GM12801 (cell line): ENCODE results near the gene NAB2.

Experiments used
- TF ChIP-seq, protein P1 (sequence below): IDR thresholded peaks from one replicate; pipeline ENCODE4 v1.5.1; 2011; ENCODE audit warnings: control low read depth; ENCODE audit not compliant: insufficient read length; ENCODE audit errors: extremely low read depth

NAB2 gene

DNA sequence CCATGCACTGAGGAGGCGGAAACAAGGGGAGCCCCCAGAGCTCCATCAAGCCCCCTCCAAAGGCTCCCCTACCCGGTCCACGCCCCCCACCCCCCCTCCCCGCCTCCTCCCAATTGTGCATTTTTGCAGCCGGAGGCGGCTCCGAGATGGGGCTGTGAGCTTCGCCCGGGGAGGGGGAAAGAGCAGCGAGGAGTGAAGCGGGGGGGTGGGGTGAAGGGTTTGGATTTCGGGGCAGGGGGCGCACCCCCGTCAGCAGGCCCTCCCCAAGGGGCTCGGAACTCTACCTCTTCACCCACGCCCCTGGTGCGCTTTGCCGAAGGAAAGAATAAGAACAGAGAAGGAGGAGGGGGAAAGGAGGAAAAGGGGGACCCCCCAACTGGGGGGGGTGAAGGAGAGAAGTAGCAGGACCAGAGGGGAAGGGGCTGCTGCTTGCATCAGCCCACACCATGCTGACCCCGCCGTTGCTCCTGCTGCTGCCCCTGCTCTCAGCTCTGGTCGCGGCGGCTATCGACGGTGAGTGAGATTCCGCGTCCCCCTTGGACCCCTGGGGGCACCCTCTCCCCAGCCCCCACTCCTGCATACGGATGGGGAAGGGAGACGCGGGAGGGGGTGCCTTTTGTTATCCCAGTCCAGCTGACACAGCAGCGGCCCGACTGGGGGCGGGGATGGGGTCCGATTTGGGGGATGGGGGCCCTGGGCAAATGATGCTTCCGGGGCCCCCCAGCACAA, 39.8 kb downstream of the NAB2 start:
- TF ChIP-seq, protein P1, sequence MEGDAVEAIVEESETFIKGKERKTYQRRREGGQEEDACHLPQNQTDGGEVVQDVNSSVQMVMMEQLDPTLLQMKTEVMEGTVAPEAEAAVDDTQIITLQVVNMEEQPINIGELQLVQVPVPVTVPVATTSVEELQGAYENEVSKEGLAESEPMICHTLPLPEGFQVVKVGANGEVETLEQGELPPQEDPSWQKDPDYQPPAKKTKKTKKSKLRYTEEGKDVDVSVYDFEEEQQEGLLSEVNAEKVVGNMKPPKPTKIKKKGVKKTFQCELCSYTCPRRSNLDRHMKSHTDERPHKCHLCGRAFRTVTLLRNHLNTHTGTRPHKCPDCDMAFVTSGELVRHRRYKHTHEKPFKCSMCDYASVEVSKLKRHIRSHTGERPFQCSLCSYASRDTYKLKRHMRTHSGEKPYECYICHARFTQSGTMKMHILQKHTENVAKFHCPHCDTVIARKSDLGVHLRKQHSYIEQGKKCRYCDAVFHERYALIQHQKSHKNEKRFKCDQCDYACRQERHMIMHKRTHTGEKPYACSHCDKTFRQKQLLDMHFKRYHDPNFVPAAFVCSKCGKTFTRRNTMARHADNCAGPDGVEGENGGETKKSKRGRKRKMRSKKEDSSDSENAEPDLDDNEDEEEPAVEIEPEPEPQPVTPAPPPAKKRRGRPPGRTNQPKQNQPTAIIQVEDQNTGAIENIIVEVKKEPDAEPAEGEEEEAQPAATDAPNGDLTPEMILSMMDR = no peak

DNA sequence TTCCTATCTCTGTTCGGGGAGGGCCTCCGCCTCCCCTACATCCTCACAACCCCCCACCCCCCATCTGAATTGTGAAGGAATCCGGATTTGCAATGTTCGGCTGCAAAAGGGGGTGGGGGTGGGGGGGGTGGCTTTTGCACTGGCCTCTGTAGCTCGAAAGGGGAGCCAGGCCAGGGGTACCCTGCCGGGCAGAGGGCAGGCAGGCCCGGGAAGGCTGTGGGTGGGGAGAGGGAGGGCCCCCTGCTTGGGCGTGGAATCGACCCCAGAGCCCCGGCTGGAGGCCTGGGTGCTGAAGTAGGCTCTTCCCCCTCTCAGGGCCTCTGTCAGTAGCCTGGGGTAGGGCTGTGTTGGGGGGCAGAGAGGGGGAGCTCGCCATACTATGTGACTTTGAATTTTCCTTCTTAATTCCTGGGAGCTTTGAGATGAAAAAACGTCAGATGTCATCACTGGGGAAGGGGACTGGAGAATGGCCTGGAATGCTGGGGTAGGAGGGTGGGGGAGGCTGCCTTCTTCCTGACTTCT, 40.5 kb downstream of the NAB2 start:
- TF ChIP-seq, protein P1 = no peak

DNA sequence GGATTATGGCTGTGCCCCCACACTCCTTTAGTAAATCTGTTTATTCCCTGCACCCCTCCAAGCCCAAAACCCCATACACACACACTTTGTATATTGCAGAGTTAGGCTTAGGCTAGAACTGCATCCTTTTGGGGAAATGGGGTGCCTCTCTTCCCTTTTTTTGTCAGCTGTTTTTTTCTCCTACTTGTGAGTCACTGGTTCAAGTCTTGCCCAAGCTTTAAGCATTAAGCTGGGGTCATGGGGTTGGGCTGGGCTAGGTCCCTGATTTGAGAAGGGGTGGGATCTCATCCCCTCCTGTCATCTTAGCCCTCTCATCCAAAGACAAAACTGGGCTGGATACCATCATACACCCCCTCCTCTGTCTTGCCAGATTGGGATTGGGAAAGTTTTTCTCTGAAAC, 41.0 kb downstream of the NAB2 start:
- TF ChIP-seq, protein P1 = no peak

DNA sequence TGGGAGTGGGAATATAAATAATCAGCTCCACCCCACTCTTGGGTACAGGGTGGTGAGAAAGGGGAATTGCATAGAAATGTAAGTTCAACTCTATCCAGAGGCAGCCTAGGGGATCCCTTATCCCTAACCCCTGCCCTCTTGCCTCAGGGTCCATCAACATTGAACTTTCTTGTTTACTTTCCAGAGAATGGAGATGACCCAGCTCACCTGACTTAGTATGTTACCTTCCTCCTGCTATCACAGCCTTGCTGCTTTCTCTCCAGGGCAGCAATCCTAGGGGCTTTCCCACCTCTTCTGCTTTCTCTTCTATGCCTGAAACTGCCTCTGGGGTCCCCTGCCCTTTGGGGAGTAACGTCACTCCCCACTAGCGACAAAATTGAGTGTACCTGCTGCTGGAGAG, 42.0 kb downstream of the NAB2 start:
- TF ChIP-seq, protein P1 = no peak

DNA sequence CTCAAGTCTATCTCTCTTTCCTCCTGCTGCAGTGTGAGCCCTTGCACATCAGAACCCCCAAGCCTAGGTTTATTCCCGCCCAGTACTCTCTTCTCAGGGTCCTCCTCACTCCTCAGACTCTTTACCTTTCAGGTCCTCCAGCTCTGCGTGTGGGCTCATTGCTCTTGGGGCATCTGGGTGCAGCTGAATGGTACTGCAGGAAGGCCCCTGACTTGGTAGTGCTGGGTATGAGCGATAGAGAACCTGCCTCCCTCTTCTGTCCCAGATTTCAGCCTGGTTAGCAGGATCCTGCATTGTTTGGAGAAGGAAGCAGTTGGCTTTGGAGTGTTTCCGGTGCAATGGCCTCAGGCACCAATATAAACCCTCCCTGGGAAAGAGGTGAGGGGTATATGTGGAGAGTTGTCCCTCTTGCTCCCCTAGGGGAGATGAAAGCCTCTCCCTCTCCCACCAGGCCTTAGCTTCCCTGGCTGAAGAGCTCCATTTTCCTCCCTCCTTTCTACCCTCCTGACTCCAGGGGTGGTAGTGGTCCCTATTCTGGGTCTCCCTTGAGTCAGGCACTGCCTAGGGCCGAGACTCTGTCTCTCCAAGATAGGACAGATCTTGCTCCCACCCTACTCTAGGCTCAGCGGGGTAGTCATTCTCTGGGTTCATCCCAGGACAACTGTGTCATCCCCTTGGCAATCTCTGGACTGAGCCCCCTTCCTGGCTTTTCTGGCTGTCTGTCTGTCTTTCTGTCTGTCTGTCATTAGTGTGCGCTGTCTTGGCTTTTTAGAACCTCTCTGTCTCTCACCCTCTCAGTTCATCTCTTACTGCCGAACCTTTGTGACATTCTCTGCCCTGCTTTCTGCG, 43.2 kb downstream of the NAB2 start:
- TF ChIP-seq, protein P1 = no peak

DNA sequence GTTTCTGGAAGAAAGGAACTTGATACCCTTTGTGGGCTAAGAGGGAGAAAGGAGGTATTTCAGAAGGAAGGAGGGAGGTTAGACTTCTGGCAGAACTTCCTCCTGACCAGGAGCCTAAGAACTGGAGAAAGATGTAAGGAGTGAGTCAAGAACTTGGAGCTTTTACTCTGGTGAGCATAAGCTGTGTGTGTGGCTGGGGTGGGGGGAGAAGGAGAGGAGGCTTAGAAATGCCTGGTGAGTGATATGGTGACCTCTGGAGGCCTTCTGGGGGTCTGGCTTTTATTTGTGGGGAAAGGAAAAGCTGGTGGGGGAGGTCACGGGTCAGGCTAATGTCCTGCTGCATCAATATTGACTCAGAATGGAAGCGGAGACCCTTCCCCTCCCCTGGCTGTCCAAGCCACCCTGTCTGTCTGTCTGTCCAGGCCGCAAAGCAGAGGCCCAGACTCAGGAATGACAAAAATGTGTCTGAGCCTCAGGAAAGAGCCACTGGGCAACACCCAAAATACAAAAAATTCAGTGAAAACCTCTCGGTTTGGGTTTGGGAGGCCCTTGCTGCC, 44.2 kb downstream of the NAB2 start:
- TF ChIP-seq, protein P1 = no peak

DNA sequence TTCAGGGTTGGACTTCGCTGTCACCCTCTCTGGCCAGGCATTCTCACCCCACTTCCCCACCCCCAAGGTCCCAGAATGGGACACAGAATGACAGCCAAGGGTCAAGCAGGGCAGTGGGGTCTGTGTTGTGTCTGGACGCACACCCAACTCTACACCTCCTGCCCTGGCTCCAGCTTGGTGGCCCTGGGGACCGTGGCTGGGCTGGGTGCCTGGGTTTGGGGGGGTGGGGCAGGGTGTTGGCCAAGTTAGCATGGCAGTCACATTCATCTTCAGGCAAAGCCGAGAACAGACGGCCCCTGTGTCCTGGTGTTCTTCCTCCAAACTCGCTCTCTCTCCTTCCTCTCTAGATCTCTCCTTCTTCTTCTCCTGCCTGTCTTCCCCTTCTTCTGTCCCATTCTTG, 45.0 kb downstream of the NAB2 start:
- TF ChIP-seq, protein P1 = no peak
